HG03571 (cell line): ENCODE results near the gene APPL2.

Source experiments
- ATAC-seq: cut with Tn5 transposase; IDR thresholded peaks from one replicate; pipeline ENCODE4 v1.9.1; 2021; ENCODE audit not compliant: unreplicated experiment

The APPL2 gene

DNA sequence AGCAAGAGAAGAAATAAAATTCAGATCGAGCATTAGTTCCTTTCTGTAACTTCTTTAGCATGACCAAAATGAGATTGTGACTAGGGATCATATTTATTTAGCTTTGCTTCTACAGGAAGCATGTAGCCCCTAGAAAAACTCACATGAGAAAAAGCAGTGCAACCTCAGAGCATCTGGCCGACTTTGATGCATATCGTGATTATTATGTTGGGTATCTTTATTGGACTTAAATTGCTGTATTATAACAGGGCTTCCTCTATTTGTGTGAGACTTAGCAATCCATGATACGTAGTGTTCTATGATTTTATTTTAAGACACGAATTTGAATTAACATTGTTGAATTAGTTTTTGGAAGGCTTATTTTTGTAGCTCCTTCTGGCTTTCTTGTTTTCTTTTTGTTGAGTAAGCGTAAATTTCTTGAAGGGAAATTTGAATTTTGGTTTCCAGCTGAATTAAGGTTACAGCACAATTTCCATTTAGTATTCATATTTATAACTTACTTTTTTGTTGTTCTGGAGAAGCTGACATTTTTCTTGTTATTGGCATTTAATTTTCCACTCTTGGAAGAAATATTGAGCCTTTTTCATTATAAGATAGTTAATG, 94.6 kb downstream of the APPL2 start:
- ATAC-seq = no peak

DNA sequence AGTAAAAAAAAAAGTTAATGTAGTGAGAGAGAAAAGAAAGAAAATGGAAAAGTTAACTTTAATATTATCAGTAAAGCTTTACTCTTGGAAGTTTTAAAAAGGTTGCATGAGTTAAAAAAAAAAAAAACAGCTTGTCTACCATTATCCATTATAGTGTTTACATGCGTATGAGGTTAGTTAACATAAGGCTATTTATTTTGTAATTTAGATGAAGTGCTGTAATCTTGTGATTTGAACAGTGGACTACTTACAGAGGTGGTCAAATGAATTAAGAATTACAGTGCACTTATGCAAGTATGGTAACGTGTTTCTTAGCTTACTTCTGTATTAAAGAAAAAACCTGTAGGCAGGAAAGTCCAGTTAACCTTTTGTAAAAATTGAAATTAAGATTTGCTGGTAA, 97.7 kb downstream of the APPL2 start:
- no peak for ATAC-seq
